Erythroblast (primary cell): ENCODE data around the gene SLC7A14.

Experiments used
- GATA1 ChIP-seq: IDR thresholded peaks from 2 replicates; pipeline ENCODE4 v1.6.1; 2011; ENCODE audit warnings: low read depth, mild to moderate bottlenecking, control low read depth, low read length, moderate library complexity
- POLR2A ChIP-seq: IDR thresholded peaks from 2 replicates; pipeline ENCODE4 v1.6.1; 2011; ENCODE audit warnings: mild to moderate bottlenecking, low read length

DNA sequence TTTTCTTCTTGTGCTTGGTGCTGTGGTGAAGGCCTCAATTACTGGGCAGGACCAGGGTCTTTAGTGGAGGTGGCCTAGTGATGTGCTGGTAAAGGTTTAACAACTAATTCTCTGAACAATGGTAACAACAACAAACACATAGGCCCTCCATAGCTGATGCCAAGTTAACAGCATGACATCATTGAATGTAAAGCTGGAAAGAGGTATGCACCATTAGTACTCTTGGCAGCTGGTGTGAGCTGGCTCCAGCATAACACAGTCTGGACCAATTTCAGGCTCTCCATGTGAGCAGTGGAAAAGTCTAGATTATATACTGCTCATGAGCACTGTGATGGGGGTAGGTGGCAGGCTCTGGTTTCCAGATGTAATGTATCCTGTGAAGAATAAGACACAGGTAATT is 61.8 kb downstream of the SLC7A14 start:
- TF ChIP-seq POLR2A (no peak), GATA1 (no peak)
